T-helper 2 cell treated with Interferon-gamma antibody and Interleukin-4, amounts not matched to agents 100 ng/mL and 5 ng/mL, for 36 hours (primary cell): ENCODE measurements around the gene TTC24. TPM values are rescaled to one million over a fixed set of nuclear protein-coding genes. Genes with fewer than 3 reads are reported as not detected.

Source experiments
- total RNA-seq: library from RNA; stranded (reverse); gene quantifications from 2 replicates; pipeline ENCODE4 v1.2.3, GENCODE V29; 2022

TTC24 gene
- total RNA-seq, 1 donor from 2014 or later = 1.2 TPM

Other genes with a start within 250 kb of the TTC24 start
- 307 and 319 TPM in 2 replicates for gene CCT3, start 241.4 kb upstream of the TTC24 start, total RNA-seq
- 0.50 TPM in 1 of 2 replicates, not detected in the other for gene TSACC, start 241.2 kb upstream of the TTC24 start, total RNA-seq
- not detected in 2 replicates for gene RHBG, start 210.5 kb upstream of the TTC24 start, total RNA-seq
- 29.7 and 34.2 TPM in 2 replicates for gene MEF2D, start 78.9 kb upstream of the TTC24 start, total RNA-seq
- gene IQGAP3, start 7.2 kb upstream of the TTC24 start, total RNA-seq = 16.1 and 16.4 TPM in 2 replicates
- gene NAXE, start 12.1 kb downstream of the TTC24 start, total RNA-seq = 59.9 and 64.5 TPM in 2 replicates
- gene GPATCH4, start 21.8 kb downstream of the TTC24 start, total RNA-seq = 50.4 and 53.5 TPM in 2 replicates
- gene HAPLN2, start 39.7 kb downstream of the TTC24 start, total RNA-seq = 0.11 TPM in 1 of 2 replicates, not detected in the other
- gene BCAN, start 62.4 kb downstream of the TTC24 start, total RNA-seq = not detected in 2 replicates
- not detected in 2 replicates for gene NES, start 97.7 kb downstream of the TTC24 start, total RNA-seq
- gene CRABP2, start 125.9 kb downstream of the TTC24 start, total RNA-seq = 1.6 and 2.1 TPM in 2 replicates
- gene METTL25B, start 148.7 kb downstream of the TTC24 start, total RNA-seq = 29.8 and 34.7 TPM in 2 replicates
- 57.9 and 59.3 TPM in 2 replicates for gene ISG20L2, start 149.0 kb downstream of the TTC24 start, total RNA-seq
- gene MRPL24, start 161.4 kb downstream of the TTC24 start, total RNA-seq = 71.9 and 75.7 TPM in 2 replicates
- gene HDGF, start 172.0 kb downstream of the TTC24 start, total RNA-seq = 253 and 257 TPM in 2 replicates
- 83.3 and 85.5 TPM in 2 replicates for gene PRCC, start 187.8 kb downstream of the TTC24 start, total RNA-seq
- gene SH2D2A, start 237.1 kb downstream of the TTC24 start, total RNA-seq = 94.7 and 96.1 TPM in 2 replicates